HepG2 (cell line): ENCODE measurements around the gene MIDN. TPM values are rescaled to one million over a fixed set of nuclear protein-coding genes. Genes with fewer than 3 reads are reported as not detected.

Experiments
- GZF1 ChIP-seq: sonication (generic); formaldehyde crosslinking; IDR thresholded peaks from 2 replicates; pipeline ENCODE4 v1.5.1; 2020; ENCODE audit warnings: mild to moderate bottlenecking, missing genetic modification reagents
- MTF1 ChIP-seq: sonication (generic); formaldehyde crosslinking; IDR thresholded peaks from 2 replicates; pipeline ENCODE4 v1.5.0; 2020; ENCODE audit warnings: missing genetic modification reagents
- MXD4 ChIP-seq: IDR thresholded peaks from 2 replicates; pipeline ENCODE4 v1.6.1; 2016; ENCODE audit warnings: mild to moderate bottlenecking, missing biosample characterization, missing genetic modification reagents
- NR1H2 ChIP-seq: sonication (generic); formaldehyde crosslinking; IDR thresholded peaks from 2 replicates; pipeline ENCODE4 v1.8.1; 2022; ENCODE audit warnings: low read depth, missing genetic modification reagents, borderline replicate concordance
- POLR2AphosphoS5 ChIP-seq: IDR thresholded peaks from 2 replicates; pipeline ENCODE4 v1.6.1; 2012; ENCODE audit warnings: low read depth, low read length
- RFXANK ChIP-seq: IDR thresholded peaks from 2 replicates; pipeline ENCODE4 v1.6.1; 2016
- TAF1 ChIP-seq: sonication (generic); formaldehyde crosslinking; IDR thresholded peaks from 2 replicates; pipeline ENCODE4 v1.4.0; 2020; ENCODE audit warnings: missing genetic modification reagents
- TCF7L2 ChIP-seq: IDR thresholded peaks from 2 replicates; pipeline ENCODE4 v1.6.1; 2011; ENCODE audit warnings: mild to moderate bottlenecking, low read depth, low read length, moderate library complexity
- YEATS2 ChIP-seq: sonication (generic); formaldehyde crosslinking; IDR thresholded peaks from 2 replicates; pipeline ENCODE4 v1.4.0; 2020; ENCODE audit warnings: missing genetic modification reagents, borderline replicate concordance
- ZBTB20 ChIP-seq: sonication (generic); formaldehyde crosslinking; IDR thresholded peaks from 2 replicates; pipeline ENCODE4 v1.8.1; 2023; ENCODE audit warnings: missing genetic modification reagents, low read depth, mild to moderate bottlenecking, borderline replicate concordance
- ZNF12 ChIP-seq: sonication (generic); formaldehyde crosslinking; IDR thresholded peaks from 2 replicates; pipeline ENCODE4 v1.5.0; 2020; ENCODE audit warnings: missing genetic modification reagents
- ZNF20 ChIP-seq: sonication (generic); formaldehyde crosslinking; IDR thresholded peaks from 2 replicates; pipeline ENCODE4 v1.4.0; 2020; ENCODE audit warnings: mild to moderate bottlenecking, moderate library complexity, missing genetic modification reagents
- ZNF329 ChIP-seq: sonication (generic); formaldehyde crosslinking; IDR thresholded peaks from 2 replicates; pipeline ENCODE4 v1.9.0; 2021; ENCODE audit warnings: low read depth, mild to moderate bottlenecking, missing genetic modification reagents
- ZNF34 ChIP-seq: sonication (generic); formaldehyde crosslinking; IDR thresholded peaks from 2 replicates; pipeline ENCODE4 v1.4.0; 2020; ENCODE audit warnings: mild to moderate bottlenecking, missing genetic modification reagents, borderline replicate concordance
- ZNF644 ChIP-seq: IDR thresholded peaks from 2 replicates; pipeline ENCODE4 v1.6.1; 2016; ENCODE audit warnings: low read depth
- ZNF879 ChIP-seq: sonication (generic); formaldehyde crosslinking; IDR thresholded peaks from 2 replicates; pipeline ENCODE4 v1.8.1; 2023; ENCODE audit warnings: missing genetic modification reagents
- polyA plus RNA-seq, 8 experiments: library from polyadenylated mRNA; depleted of rRNA in 3 of 8; stranded (reverse) in 7 of 8; unstranded in 1 of 8; fragments of >200 nt; fragmentation: Illumina TruSeq in 4 of 8; extraction: Trizol in 4 of 8; gene quantifications; 2 replicates each; pipeline versions ENCODE4 v1.2.1 to v1.2.3, GENCODE V29; 2011 to 2016; ENCODE audit warnings: low read depth in 4 of 8, missing spikeins in 1 of 8, mixed read lengths in 1 of 8; ENCODE audit not compliant: insufficient read depth in 1 of 8
- total RNA-seq, 5 experiments: library from RNA; depleted of rRNA; stranded (reverse); fragments of >200 nt; fragmentation: Illumina TruSeq; extraction: Trizol; gene quantifications; 2 replicates each; pipeline ENCODE4 v1.2.3, GENCODE V29; 2016; ENCODE audit warnings: low read depth in 1 of 5
- TF ChIP-seq, protein P1 (sequence below): sonication (generic); formaldehyde crosslinking; conservative IDR thresholded peaks from 2 replicates; pipeline ENCODE4 v1.4.0; 2020; ENCODE audit warnings: missing genetic modification reagents
- TF ChIP-seq, protein P2 (sequence below): sonication (generic); formaldehyde crosslinking; IDR thresholded peaks from 2 replicates; pipeline ENCODE4 v1.8.1; 2023; ENCODE audit warnings: mild to moderate bottlenecking, missing genetic modification reagents
- TF ChIP-seq, protein P3 (sequence below): sonication (generic); formaldehyde crosslinking; IDR thresholded peaks from 2 replicates; pipeline ENCODE4 v1.5.1; 2020; ENCODE audit warnings: missing genetic modification reagents, mild to moderate bottlenecking, borderline replicate concordance
- TF ChIP-seq, protein P4 (sequence below): sonication (generic); formaldehyde crosslinking; IDR thresholded peaks from 2 replicates; pipeline ENCODE4 v1.4.0; 2020; ENCODE audit warnings: missing genetic modification reagents
- TF ChIP-seq, protein P5 (sequence below): sonication (generic); formaldehyde crosslinking; IDR thresholded peaks from 2 replicates; pipeline ENCODE4 v1.4.0; 2020; ENCODE audit warnings: mild to moderate bottlenecking, missing genetic modification reagents

Gene MIDN
- total and polyA plus RNA-seq, 2 of the 13 experiments (the other 11 are each of a cell fraction or from before 2014, with no cell fraction given): 8.4 to 18.0 TPM

DNA sequence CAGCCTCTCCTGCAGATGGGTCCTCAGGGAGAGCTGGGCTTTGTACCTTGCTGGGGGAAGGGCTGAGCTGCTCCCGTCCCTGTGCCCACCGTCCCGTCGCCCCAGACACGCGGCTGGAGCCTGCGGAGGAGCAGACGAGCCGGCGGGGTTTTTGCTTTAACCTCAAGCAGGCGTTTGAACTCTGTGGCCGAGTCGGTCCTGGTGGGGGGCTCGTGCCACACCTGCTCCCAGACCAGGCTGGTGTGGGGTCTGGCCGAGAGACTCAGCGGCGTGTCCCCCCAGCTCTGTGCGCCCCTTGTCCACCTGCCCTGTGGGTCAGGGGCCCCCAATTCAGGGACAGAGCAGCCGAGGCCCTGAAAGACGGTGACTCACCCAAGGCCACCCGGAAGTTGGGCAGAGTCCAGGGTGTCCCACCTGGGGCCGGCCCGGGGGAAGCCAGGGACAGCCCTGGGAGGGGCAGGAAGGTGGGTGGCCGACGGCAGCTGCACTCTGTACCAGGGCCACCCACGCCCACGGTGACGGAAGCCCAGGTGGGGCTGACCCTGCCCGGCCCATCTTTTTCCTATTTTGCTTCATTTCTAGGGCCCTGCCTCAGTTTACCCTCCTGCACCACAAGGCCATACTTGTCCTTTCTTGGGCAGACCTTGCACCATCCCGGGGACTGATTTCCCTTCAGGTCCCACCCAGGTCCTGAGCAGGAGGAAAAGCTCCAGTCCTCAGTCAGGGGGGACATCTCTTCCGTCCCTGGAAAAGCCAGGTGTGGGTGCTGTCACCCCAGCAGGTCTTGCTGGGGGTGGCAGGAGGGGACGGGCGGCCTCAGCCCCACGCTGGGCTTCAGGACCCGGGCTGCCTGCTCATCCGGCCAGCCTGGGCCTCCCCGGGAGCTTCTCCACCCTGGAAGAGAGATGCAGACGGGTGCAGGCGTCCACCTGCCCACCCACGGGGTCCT lies 42.6 kb downstream of the MIDN start (continued):
- TF ChIP-seq, protein P1, sequence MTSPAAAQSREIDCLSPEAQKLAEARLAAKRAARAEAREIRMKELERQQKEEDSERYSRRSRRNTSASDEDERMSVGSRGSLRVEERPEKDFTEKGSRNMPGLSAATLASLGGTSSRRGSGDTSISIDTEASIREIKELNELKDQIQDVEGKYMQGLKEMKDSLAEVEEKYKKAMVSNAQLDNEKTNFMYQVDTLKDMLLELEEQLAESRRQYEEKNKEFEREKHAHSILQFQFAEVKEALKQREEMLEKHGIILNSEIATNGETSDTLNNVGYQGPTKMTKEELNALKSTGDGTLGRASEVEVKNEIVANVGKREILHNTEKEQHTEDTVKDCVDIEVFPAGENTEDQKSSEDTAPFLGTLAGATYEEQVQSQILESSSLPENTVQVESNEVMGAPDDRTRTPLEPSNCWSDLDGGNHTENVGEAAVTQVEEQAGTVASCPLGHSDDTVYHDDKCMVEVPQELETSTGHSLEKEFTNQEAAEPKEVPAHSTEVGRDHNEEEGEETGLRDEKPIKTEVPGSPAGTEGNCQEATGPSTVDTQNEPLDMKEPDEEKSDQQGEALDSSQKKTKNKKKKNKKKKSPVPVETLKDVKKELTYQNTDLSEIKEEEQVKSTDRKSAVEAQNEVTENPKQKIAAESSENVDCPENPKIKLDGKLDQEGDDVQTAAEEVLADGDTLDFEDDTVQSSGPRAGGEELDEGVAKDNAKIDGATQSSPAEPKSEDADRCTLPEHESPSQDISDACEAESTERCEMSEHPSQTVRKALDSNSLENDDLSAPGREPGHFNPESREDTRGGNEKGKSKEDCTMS: no peak
- TF ChIP-seq RFXANK (CRISPR knock-in tag) (no peak), ZNF644 (CRISPR knock-in tag) (no peak), YEATS2 (peak; percentile 82; the same call in 1 of the 2 replicates), ZNF34 (CRISPR knock-in tag) (no peak; the same call in 1 of the 2 replicates), ZNF329 (0 out of 2 replicates have a peak, but pooled peaks have one; percentile 65), ZBTB20 (CRISPR knock-in tag) (peak; percentile 23; the same call in 1 of the 2 replicates), POLR2AphosphoS5 (peak; percentile 56), GZF1 (CRISPR knock-in tag) (no peak), MTF1 (CRISPR knock-in tag) (no peak), ZNF12 (0 out of 2 replicates have a peak, but pooled peaks have one; percentile 29), NR1H2 (no peak), ZNF20 (CRISPR knock-in tag) (no peak), TAF1 (CRISPR knock-in tag) (peak; percentile 65; the same call in 1 of the 2 replicates), MXD4 (peak; percentile 36; the same call in 1 of the 2 replicates), TCF7L2 (no peak), ZNF879 (CRISPR knock-in tag) (no peak)
- TF ChIP-seq, protein P2, sequence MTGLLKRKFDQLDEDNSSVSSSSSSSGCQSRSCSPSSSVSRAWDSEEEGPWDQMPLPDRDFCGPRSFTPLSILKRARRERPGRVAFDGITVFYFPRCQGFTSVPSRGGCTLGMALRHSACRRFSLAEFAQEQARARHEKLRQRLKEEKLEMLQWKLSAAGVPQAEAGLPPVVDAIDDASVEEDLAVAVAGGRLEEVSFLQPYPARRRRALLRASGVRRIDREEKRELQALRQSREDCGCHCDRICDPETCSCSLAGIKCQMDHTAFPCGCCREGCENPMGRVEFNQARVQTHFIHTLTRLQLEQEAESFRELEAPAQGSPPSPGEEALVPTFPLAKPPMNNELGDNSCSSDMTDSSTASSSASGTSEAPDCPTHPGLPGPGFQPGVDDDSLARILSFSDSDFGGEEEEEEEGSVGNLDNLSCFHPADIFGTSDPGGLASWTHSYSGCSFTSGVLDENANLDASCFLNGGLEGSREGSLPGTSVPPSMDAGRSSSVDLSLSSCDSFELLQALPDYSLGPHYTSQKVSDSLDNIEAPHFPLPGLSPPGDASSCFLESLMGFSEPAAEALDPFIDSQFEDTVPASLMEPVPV (CRISPR knock-in tag): 0 out of 2 replicates have a peak, but pooled peaks have one; percentile 17
- TF ChIP-seq, protein P3, sequence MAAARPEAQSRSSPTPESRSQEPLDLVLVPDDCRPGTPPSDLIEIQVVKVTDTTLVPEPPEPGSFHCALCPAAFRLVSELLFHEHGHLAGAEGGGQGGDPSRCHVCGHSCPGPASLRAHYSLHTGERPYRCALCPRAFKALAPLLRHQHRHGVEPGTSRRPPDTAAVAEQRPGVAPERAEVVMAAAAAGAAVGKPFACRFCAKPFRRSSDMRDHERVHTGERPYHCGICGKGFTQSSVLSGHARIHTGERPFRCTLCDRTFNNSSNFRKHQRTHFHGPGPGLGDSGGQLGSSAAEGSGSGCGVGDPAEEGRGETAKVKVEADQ (CRISPR knock-in tag): no peak
- TF ChIP-seq, protein P4, sequence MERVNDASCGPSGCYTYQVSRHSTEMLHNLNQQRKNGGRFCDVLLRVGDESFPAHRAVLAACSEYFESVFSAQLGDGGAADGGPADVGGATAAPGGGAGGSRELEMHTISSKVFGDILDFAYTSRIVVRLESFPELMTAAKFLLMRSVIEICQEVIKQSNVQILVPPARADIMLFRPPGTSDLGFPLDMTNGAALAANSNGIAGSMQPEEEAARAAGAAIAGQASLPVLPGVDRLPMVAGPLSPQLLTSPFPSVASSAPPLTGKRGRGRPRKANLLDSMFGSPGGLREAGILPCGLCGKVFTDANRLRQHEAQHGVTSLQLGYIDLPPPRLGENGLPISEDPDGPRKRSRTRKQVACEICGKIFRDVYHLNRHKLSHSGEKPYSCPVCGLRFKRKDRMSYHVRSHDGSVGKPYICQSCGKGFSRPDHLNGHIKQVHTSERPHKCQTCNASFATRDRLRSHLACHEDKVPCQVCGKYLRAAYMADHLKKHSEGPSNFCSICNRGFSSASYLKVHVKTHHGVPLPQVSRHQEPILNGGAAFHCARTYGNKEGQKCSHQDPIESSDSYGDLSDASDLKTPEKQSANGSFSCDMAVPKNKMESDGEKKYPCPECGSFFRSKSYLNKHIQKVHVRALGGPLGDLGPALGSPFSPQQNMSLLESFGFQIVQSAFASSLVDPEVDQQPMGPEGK: peak; percentile 98
- TF ChIP-seq, protein P5, sequence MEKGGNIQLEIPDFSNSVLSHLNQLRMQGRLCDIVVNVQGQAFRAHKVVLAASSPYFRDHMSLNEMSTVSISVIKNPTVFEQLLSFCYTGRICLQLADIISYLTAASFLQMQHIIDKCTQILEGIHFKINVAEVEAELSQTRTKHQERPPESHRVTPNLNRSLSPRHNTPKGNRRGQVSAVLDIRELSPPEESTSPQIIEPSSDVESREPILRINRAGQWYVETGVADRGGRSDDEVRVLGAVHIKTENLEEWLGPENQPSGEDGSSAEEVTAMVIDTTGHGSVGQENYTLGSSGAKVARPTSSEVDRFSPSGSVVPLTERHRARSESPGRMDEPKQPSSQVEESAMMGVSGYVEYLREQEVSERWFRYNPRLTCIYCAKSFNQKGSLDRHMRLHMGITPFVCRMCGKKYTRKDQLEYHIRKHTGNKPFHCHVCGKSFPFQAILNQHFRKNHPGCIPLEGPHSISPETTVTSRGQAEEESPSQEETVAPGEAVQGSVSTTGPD (CRISPR knock-in tag): no peak
